OCI-LY7 (cell line): Measurements from ENCODE around the gene GNAQ. TPM values are rescaled to one million over a fixed set of nuclear protein-coding genes. Genes with fewer than 3 reads are reported as not detected.

Source experiments
- BruUV-seq: library from RNA; stranded (reverse); fragments of 400-500 nt; replicated peaks from 2 replicates; lab custom pipeline; 2021; lab: Mats Ljungman, UMichigan
- CTCF ChIA-PET: fragments of 300-600 bp; sonication (Branson Sonifier 250); formaldehyde crosslinking; loops from one replicate; lab custom pipeline; 2022; ENCODE audit warnings: antibody characterized with exemption; ENCODE audit not compliant: unreplicated experiment; lab: Charles Lee
- POLR2A ChIA-PET: fragments of 300-600 bp; sonication (Branson Sonifier 250); formaldehyde crosslinking; loops from one replicate; lab custom pipeline; 2022; ENCODE audit warnings: antibody characterized with exemption; lab: Charles Lee
- DNase-seq: peaks from one replicate; pipeline ENCODE4 v3.0.0-alpha.2; 2015; ENCODE audit warnings: low spot score
- H2AFZ ChIP-seq: fragments of 200-600 bp; sonication (generic), shearing (Covaris generic); 2 replicates; pipeline ENCODE4 v1.6.1; 2014; ENCODE audit warnings: mild to moderate bottlenecking, antibody characterized with exemption, low read length, moderate library complexity
- H3K27ac ChIP-seq: fragments of 200-600 bp; sonication (generic); 2 replicates; pipeline ENCODE4 v1.5.1; 2014; ENCODE audit warnings: mixed run types, low read depth, mild to moderate bottlenecking, moderate library complexity, low read length, inconsistent platforms; ENCODE audit not compliant: poor library complexity, severe bottlenecking
- H3K36me3 ChIP-seq: fragments of 200-600 bp; sonication (generic); 2 replicates; pipeline ENCODE4 v1.6.1; 2014; ENCODE audit warnings: mild to moderate bottlenecking, antibody characterized with exemption, low read length, moderate library complexity, mixed read lengths; ENCODE audit not compliant: insufficient read depth
- H3K4me1 ChIP-seq: fragments of 200-600 bp; sonication (generic); 2 replicates; pipeline ENCODE4 v1.5.1; 2014; ENCODE audit warnings: mild to moderate bottlenecking, low read length; ENCODE audit not compliant: insufficient read depth, poor library complexity, severe bottlenecking
- H3K4me2 ChIP-seq: fragments of 200-600 bp; sonication (generic); 2 replicates; pipeline ENCODE4 v1.6.1; 2014; ENCODE audit warnings: mild to moderate bottlenecking, low read length
- H3K4me3 ChIP-seq: fragments of 200-600 bp; sonication (generic); 2 replicates; pipeline ENCODE4 v1.5.1; 2014; ENCODE audit warnings: mild to moderate bottlenecking, low read depth, low read length; ENCODE audit not compliant: poor library complexity, severe bottlenecking
- H3K79me2 ChIP-seq: fragments of 200-600 bp; sonication (generic); 2 replicates; pipeline ENCODE4 v1.6.1; 2016; ENCODE audit warnings: low read depth, mild to moderate bottlenecking, low read length, moderate library complexity, mixed read lengths; ENCODE audit not compliant: insufficient read depth
- H3K9me2 ChIP-seq: fragments of 200-600 bp; sonication (generic); 2 replicates; pipeline ENCODE4 v1.6.1; 2016; ENCODE audit warnings: mild to moderate bottlenecking, low read length, mixed read lengths; ENCODE audit not compliant: insufficient read depth
- H3K9me3 ChIP-seq: fragments of 200-600 bp; sonication (generic); 2 replicates; pipeline ENCODE4 v1.6.1; 2014; ENCODE audit warnings: mild to moderate bottlenecking, mixed run types, low read length, mixed read lengths
- H4K20me1 ChIP-seq: fragments of 200-600 bp; sonication (generic); 2 replicates; pipeline ENCODE4 v1.6.1; 2014; ENCODE audit warnings: mild to moderate bottlenecking, antibody characterized with exemption, low read length, moderate library complexity, mixed read lengths; ENCODE audit not compliant: insufficient read depth
- CTCF ChIP-seq: fragments of 200-600 bp; sonication (generic); conservative IDR thresholded peaks from 2 replicates; pipeline ENCODE4 v1.5.1; 2014; ENCODE audit warnings: mild to moderate bottlenecking, antibody characterized with exemption, low read length, moderate library complexity, mixed read lengths
- EZH2phosphoT487 ChIP-seq: fragments of 200-600 bp; sonication (generic); IDR thresholded peaks from 2 replicates; pipeline ENCODE4 v1.6.1; 2018; ENCODE audit warnings: low read depth, borderline replicate concordance, mild to moderate bottlenecking, mixed run types, antibody characterized with exemption, low read length, moderate library complexity, mixed read lengths
- intact Hi-C: fragments of 100-400 bp; cut with micrococcal nuclease; formaldehyde crosslinking; loops from one replicate; pipeline ENCODE4 v1.10.0; 2022; ENCODE audit not compliant: unreplicated experiment
- total RNA-seq, 2 experiments: library from RNA; depleted of rRNA in 1 of 2; stranded (reverse); fragments of >200 nt in 1 of 2; shearing (Covaris generic) in 1 of 2; gene quantifications; 2 replicates each; pipeline ENCODE4 v1.2.3, GENCODE V29; 2014 to 2022

GNAQ gene
- total RNA-seq, 2 experiments from 2014 or later: not detected

GRCh38 chr9:77954666-77955015 is 77.0 kb downstream of the GNAQ start:
- H3K4me2 ChIP-seq: no peak overlapping the region
- no peaks in the 10 kb centered on the region for H4K20me1 ChIP-seq
- no TSS peak for BruUV-seq
- no peaks in the 10 kb centered on the region for H3K9me3 ChIP-seq
- no peaks in the 10 kb centered on the region for H3K4me1 ChIP-seq
- H3K4me3 ChIP-seq: no peak overlapping the region
- intact Hi-C loops: no loop called here
- TF ChIP-seq CTCF: no peak
- TF ChIP-seq EZH2phosphoT487: no peak
- H3K79me2 ChIP-seq: no peaks in the 10 kb centered on the region
- no peak for DNase-seq
- no peak overlapping the region for H3K27ac ChIP-seq
- POLR2A ChIA-PET: interaction anchor here (0.6 kb wide), 1 partner anchor 206 kb away, joined by 3 read pairs; no protein-coding TSS in a partner anchor
- H3K9me2 ChIP-seq: no peaks in the 10 kb centered on the region
- CTCF ChIA-PET: no interaction called here
- no peak overlapping the region for H2AFZ ChIP-seq
- H3K36me3 ChIP-seq: no peaks in the 10 kb centered on the region

- POLR2A ChIA-PET: interaction anchor here (0.6 kb wide), 1 partner anchor 206 kb away, joined by 3 read pairs; no protein-coding TSS in a partner anchor
- no peak overlapping the region for H3K4me2 ChIP-seq
- BruUV-seq: no TSS peak
- no peaks in the 10 kb centered on the region for H3K9me3 ChIP-seq
- intact Hi-C loops: no loop called here
- no peaks in the 10 kb centered on the region for H3K4me1 ChIP-seq
- DNase-seq: no peak
- no peak overlapping the region for H2AFZ ChIP-seq
- H3K79me2 ChIP-seq: no peaks in the 10 kb centered on the region
- no peaks in the 10 kb centered on the region for H3K36me3 ChIP-seq
- H3K27ac ChIP-seq: no peak overlapping the region
- no peak for TF ChIP-seq CTCF
- no peak for TF ChIP-seq EZH2phosphoT487
- CTCF ChIA-PET: no interaction called here
- H4K20me1 ChIP-seq: no peaks in the 10 kb centered on the region
- no peaks in the 10 kb centered on the region for H3K9me2 ChIP-seq
- no peak overlapping the region for H3K4me3 ChIP-seq
Measured at GRCh38 chr9:77954013-77954665, 77.5 kb downstream of the GNAQ start.

- no peaks in the 10 kb centered on the region for H3K36me3 ChIP-seq
- no peaks in the 10 kb centered on the region for H3K4me1 ChIP-seq
- H3K9me2 ChIP-seq: no peaks in the 10 kb centered on the region
- no peaks in the 10 kb centered on the region for H3K79me2 ChIP-seq
- no peaks in the 10 kb centered on the region for H3K9me3 ChIP-seq
- no peak overlapping the region for H3K27ac ChIP-seq
- POLR2A ChIA-PET: no interaction called here
- H3K4me3 ChIP-seq: no peak overlapping the region
- H3K4me2 ChIP-seq: no peak overlapping the region
- TF ChIP-seq CTCF: no peak
- no peak for TF ChIP-seq EZH2phosphoT487
- no peaks in the 10 kb centered on the region for H4K20me1 ChIP-seq
- intact Hi-C loops: no loop called here
- DNase-seq: no peak
- CTCF ChIA-PET: no interaction called here
- no peak overlapping the region for H2AFZ ChIP-seq
- BruUV-seq: no TSS peak
Measured at GRCh38 chr9:77953590-77953989, 78.0 kb downstream of the GNAQ start.
